ENCODE data around the gene PRSS1.

PRSS1 gene

GRCh38 chr7:142709921-142710320, 39.4 kb upstream of the PRSS1 start:
- no peak overlapping the region for H3K27ac ChIP-seq (ENCODE audit: low read depth, low read length)
- no peak overlapping the region for H2AFZ ChIP-seq (ENCODE audit: low read depth, low read length, severe bottlenecking)

GRCh38 chr7:142711196-142711595, 38.1 kb upstream of the PRSS1 start:
- Histone ChIP-seq H3K27me3 (ENCODE audit: low read length) (no peaks in the 10 kb centered on the region), H3K36me3 (ENCODE audit: low read length) (no peaks in the 10 kb centered on the region), H3K79me2 (ENCODE audit: insufficient read depth, low read length) (no peaks in the 10 kb centered on the region), H4K20me1 (ENCODE audit: low read depth, low read length) (no peaks in the 10 kb centered on the region), H3F3A (ENCODE audit: insufficient read depth) (no peaks in the 10 kb centered on the region), H3K9me2 (replicated peaks; ENCODE audit: insufficient read depth, low read length) (no peaks in the 10 kb centered on the region), H3K4me2 (ENCODE audit: low read depth, low read length, poor library complexity, severe bottlenecking) (no peak overlapping the region), H3K4me3 (ENCODE audit: insufficient read depth, low read length, poor library complexity, severe bottlenecking) (no peak overlapping the region), H3K9me3 (ENCODE audit: insufficient read depth, low read length) (no peaks in the 10 kb centered on the region), H3K9ac (ENCODE audit: low read length) (no peak overlapping the region), H3K27ac (ENCODE audit: low read depth, low read length) (no peak overlapping the region), H2AFZ (ENCODE audit: low read depth, low read length, severe bottlenecking) (no peak overlapping the region)
- TF ChIP-seq CTCF (IDR thresholded peaks at IDR 0.05; ENCODE audit: insufficient read depth, low read length, poor library complexity, severe bottlenecking) (no peak), EZH2phosphoT487 (conservative IDR thresholded peaks at IDR 0.05; ENCODE audit: low read length) (no peak)

More at GRCh38 chr7:142709921-142710320, 39.4 kb upstream of the PRSS1 start:
- Histone ChIP-seq H3K27me3 (ENCODE audit: low read length) (no peaks in the 10 kb centered on the region), H3K9me2 (replicated peaks; ENCODE audit: insufficient read depth, low read length) (no peaks in the 10 kb centered on the region), H3K9ac (ENCODE audit: low read length) (no peak overlapping the region), H4K20me1 (ENCODE audit: low read depth, low read length) (no peaks in the 10 kb centered on the region), H3K9me3 (ENCODE audit: insufficient read depth, low read length) (no peaks in the 10 kb centered on the region), H3F3A (ENCODE audit: insufficient read depth) (no peaks in the 10 kb centered on the region), H3K4me2 (ENCODE audit: low read depth, low read length, poor library complexity, severe bottlenecking) (no peak overlapping the region), H3K4me3 (ENCODE audit: insufficient read depth, low read length, poor library complexity, severe bottlenecking) (no peak overlapping the region), H3K36me3 (ENCODE audit: low read length) (no peaks in the 10 kb centered on the region), H3K79me2 (ENCODE audit: insufficient read depth, low read length) (no peaks in the 10 kb centered on the region)
- no peak for TF ChIP-seq EZH2phosphoT487 (conservative IDR thresholded peaks at IDR 0.05; ENCODE audit: low read length)
- no peak for TF ChIP-seq CTCF (IDR thresholded peaks at IDR 0.05; ENCODE audit: insufficient read depth, low read length, poor library complexity, severe bottlenecking)

DNA sequence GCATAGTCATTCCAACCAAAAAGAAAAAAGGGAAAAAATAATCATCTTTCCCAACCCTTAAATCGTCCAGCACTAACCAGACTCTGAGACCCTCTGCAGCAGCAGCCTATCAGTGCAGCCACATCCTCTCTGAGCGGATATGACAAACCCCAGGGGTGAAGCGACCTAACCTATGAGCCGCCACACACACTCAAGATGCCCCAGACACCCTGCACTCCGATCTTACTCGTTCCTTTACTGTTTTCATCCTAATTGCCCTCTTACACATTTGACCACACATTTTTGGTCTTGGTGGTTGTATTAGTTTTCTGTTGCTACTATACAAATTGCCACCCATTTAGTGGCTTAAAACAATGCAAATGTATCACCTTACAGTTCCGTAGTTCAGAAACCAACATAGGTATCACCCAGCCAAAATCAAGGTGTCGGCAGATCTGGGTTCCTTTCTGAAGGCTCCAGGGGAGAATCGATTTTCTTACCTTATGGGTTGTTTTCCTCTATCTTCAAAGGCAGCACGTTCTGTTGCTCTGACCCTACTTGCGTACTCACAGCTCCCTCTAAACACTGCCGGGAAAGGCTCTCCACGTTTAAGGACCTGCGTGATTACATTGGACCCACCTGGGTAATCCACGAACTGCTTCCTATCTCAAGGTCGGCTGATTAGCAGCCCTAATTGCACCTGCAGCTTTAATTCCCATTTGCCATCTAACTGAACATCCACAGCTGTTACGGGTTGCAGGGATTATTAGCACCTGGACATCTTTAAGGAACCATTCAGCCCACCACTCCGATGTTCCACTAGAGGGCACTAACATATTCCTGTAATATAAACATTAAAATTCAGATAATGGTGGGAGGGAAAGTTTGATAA, 37.3 kb upstream of the PRSS1 start:
- no peaks in the 10 kb centered on the region for H3K27me3 ChIP-seq (ENCODE audit: low read length)
- peak; percentile 87 for TF ChIP-seq CTCF (IDR thresholded peaks at IDR 0.05; ENCODE audit: insufficient read depth, low read length, poor library complexity, severe bottlenecking)
- no peak for TF ChIP-seq EZH2phosphoT487 (conservative IDR thresholded peaks at IDR 0.05; ENCODE audit: low read length)
- no peaks in the 10 kb centered on the region for H3K9me3 ChIP-seq (ENCODE audit: insufficient read depth, low read length)
- no peaks in the 10 kb centered on the region for H4K20me1 ChIP-seq (ENCODE audit: low read depth, low read length)
- H3K4me3 ChIP-seq (ENCODE audit: insufficient read depth, low read length, poor library complexity, severe bottlenecking), result no peak overlapping the region
- no peaks in the 10 kb centered on the region for H3K36me3 ChIP-seq (ENCODE audit: low read length)
- no peak overlapping the region for H3K27ac ChIP-seq (ENCODE audit: low read depth, low read length)
- H3K9me2 ChIP-seq (replicated peaks; ENCODE audit: insufficient read depth, low read length), result no peaks in the 10 kb centered on the region
- no peaks in the 10 kb centered on the region for H3K79me2 ChIP-seq (ENCODE audit: insufficient read depth, low read length)
- no peak overlapping the region for H2AFZ ChIP-seq (ENCODE audit: low read depth, low read length, severe bottlenecking)
- no peak overlapping the region for H3K9ac ChIP-seq (ENCODE audit: low read length)
- no peak overlapping the region for H3K4me2 ChIP-seq (ENCODE audit: low read depth, low read length, poor library complexity, severe bottlenecking)
- no peaks in the 10 kb centered on the region for H3F3A ChIP-seq (ENCODE audit: insufficient read depth)

All from SU-DHL-6 (cell line).